ENCODE measurements around the gene PVALB.

Gene PVALB

DNA sequence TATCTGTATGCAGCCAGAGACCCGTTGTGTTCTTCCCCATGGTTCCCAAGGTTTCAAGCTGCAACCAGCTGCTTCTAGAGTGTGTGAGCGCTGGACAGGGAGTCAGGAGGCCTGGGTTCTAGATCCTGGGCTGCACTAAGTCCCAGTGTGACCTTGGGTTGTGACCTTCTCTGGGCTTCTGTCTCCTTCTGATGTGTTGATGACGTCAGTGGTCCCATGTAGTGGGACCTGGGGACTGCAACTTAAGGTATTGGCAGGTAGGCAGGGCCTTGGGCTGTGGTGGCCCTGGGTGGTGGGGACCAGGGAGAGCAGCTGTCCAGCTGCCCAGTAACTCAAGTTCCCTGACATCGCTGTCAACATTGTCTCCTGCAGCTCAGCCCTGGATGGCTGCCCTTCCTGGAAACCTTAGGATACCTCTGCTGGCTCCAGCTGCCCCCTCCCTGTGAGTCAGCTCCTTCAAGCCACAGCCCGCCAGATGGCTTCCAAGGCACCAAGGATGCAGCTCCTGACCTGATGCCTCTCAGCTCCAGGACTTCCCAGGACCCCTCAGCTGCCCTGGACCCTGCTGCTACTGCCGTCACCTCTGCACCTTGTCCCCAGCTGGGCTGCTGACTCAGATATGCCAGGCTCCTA, 1.3 kb upstream of the PVALB start:
- CTCF ChIA-PET = interaction anchor here (1.0 to 1.8 kb wide), 7 partner anchors 9 to 160 kb away, joined by 3 to 7 read pairs (median 4); no protein-coding TSS in a partner anchor
- POLR2A ChIA-PET = no interaction called here
- TF ChIP-seq CTCF (IDR thresholded peaks at IDR 0.05; ENCODE audit: control extremely low read depth, extremely low read depth, low read depth, missing control alignments) = no peak
- DNase-seq (ENCODE audit: extremely low spot score) = no peak

GRCh38 chr22:36817525-36817848, 652 bp upstream of the PVALB start:
- CTCF ChIA-PET = interaction anchor here (1.8 kb wide), 1 partner anchor 39 kb away, joined by 7 read pairs; no protein-coding TSS in a partner anchor
- DNase-seq (ENCODE audit: extremely low spot score) = no peak
- POLR2A ChIA-PET = no interaction called here
- no peak for TF ChIP-seq CTCF (IDR thresholded peaks at IDR 0.05; ENCODE audit: control extremely low read depth, extremely low read depth, low read depth, missing control alignments)

DNA sequence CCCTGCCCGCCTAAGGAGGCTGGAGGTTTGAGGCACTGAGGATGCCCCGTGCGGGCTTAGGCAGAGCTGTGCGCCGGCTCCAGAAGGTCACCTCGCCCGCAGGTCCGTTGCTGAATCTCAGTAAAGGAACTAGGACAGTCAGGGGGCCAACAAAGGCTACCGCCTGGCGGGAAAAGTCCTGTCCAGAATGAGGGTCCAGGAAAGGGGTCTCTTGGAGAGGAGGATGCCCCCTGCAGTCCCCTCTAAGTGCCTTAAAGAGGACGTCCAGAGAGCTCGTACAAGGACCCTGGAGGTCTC, 548 bp downstream of the PVALB start:
- ChIA-PET POLR2A (no interaction called here), CTCF (no interaction called here)
- TF ChIP-seq CTCF (IDR thresholded peaks at IDR 0.05; ENCODE audit: control extremely low read depth, extremely low read depth, low read depth, missing control alignments) = no peak
- DNase-seq (ENCODE audit: extremely low spot score) = no peak

GRCh38 chr22:36815558-36816338, 1.1 kb downstream of the PVALB start:
- ChIA-PET CTCF (no interaction called here), POLR2A (no interaction called here)
- no peak for TF ChIP-seq CTCF (IDR thresholded peaks at IDR 0.05; ENCODE audit: control extremely low read depth, extremely low read depth, low read depth, missing control alignments)
- no peak for DNase-seq (ENCODE audit: extremely low spot score)

DNA sequence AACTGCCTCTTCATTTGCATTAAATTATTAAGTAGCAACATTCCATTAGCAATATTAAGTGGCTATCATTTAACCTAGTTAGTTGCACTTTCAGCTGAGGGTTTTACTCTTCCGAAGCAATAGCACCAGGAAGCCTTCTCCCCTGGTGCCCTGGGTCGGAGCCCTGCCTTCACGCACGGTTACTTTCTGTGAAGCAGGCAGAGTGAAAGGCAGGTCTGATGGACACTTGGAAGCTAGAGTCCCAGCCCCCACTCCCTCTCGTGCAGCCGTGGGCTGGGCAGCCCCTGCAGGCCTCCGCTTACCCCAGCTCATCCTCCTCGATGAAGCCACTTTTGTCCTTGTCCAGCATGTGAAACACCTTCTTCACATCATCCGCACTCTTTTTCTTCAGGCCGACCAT, 2.0 kb downstream of the PVALB start:
- CTCF ChIA-PET = no interaction called here
- TF ChIP-seq CTCF (IDR thresholded peaks at IDR 0.05; ENCODE audit: control extremely low read depth, extremely low read depth, low read depth, missing control alignments) = no peak
- POLR2A ChIA-PET = no interaction called here
- no peak for DNase-seq (ENCODE audit: extremely low spot score)

DNA sequence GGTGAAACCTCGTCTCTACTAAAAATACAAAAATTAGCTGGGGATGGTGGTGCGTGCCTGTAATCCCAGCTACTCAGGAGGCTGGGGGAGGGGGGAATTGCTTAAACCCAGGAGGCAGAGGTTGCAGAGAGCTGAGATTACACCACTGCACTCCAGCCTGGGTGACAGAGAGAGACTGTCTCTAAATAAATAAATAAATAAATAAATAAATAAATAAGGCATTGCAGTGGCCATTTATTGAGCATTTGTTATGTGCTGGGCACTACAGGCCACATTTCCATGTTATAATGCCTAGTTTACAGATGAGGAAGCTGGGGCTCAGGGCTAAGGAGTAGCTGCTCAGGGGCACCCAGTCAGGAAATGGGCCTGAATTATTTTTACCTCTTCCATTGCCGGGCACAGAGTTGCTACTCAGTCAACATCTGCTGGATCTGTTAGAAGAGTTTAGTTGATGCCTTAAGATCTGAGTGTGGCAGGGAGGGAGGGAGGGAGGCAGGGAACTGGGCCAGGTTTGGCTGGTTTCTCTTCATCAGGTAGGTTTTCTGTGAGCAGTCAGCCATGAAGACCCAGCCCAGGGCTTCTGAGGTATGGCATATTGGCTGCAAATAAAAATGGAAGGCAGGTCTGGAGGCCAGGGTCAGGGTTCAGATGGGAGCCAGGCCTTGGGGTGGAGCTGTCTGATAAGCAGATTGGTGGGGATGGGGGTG, 5.6 kb downstream of the PVALB start:
- CTCF ChIA-PET = interaction anchor here (1.9 to 2.1 kb wide), 2 partner anchors 29 to 167 kb away, joined by 5 read pairs; no protein-coding TSS in a partner anchor
- no peak for DNase-seq (ENCODE audit: extremely low spot score)
- no peak for TF ChIP-seq CTCF (IDR thresholded peaks at IDR 0.05; ENCODE audit: control extremely low read depth, extremely low read depth, low read depth, missing control alignments)
- POLR2A ChIA-PET = no interaction called here

Data from GM10248 (cell line).